Adrenal gland (tissue), 5 donors: ENCODE data around the gene NOP56.

ENCODE experiments used
- POLR2A ChIP-seq, 2 donors: fragments of 450-650 bp; IDR thresholded peaks; one replicate each; pipeline ENCODE4 v1.6.1; 2017; ENCODE audit warnings: antibody characterized with exemption in 2 of 2, mild to moderate bottlenecking in 2 of 2, moderate library complexity in 1 of 2
- TF ChIP-seq, protein P1 (sequence below), 6 experiments: fragments of 450-650 bp in 4 of 6; fragments of 200-600 bp in 2 of 6; sonication (generic) in 1 of 6; IDR thresholded peaks; 1 replicate in 5 of 6; 2 replicates in 1 of 6; pipeline versions ENCODE4 v1.5.1 to v1.8.0; 2016 to 2021; ENCODE audit warnings: antibody characterized with exemption in 6 of 6, mild to moderate bottlenecking in 2 of 6, moderate library complexity in 1 of 6
- donor health status: DM: no; HTN: no; CAD: no.

DNA sequence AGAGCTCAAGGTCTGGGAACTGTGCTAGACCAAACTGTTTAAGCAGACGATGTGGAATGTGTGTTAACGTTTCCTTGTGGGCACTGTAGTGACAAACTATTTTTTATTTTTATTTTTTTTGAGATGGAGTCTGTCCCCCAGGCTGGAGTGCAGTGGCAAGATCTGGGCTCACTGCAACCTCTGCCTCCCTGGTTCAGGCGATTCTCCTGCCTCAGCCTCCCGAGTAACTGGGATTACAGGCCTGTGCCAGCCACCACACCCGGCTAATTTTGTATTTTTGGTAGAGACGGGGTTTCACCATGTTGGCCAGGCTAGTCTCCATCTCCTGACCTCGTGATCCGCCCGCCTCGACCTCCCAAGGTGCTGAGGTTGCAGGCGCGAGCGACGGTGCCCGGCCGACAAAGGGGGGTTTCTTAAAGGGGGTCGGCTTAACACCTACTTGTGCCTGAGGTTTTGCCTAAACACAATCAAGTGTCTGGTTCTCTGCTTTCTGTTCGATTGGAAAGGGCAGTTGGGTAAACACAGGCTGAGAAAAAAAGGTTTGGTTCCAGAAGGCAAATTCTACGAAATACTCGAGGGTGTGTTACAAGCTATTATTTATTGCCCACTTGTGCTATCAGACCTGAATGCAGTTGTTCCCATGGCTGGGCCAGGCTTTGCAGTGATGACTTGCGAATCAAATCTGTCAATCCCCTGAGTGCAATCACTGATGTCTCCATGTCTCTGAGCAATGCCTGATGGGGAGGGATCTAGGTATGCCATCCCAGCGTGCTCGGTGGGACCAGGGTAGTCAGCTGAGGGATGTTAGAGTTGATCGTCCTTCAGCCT is 1.3 kb downstream of the NOP56 start:
- TF ChIP-seq, protein P1, sequence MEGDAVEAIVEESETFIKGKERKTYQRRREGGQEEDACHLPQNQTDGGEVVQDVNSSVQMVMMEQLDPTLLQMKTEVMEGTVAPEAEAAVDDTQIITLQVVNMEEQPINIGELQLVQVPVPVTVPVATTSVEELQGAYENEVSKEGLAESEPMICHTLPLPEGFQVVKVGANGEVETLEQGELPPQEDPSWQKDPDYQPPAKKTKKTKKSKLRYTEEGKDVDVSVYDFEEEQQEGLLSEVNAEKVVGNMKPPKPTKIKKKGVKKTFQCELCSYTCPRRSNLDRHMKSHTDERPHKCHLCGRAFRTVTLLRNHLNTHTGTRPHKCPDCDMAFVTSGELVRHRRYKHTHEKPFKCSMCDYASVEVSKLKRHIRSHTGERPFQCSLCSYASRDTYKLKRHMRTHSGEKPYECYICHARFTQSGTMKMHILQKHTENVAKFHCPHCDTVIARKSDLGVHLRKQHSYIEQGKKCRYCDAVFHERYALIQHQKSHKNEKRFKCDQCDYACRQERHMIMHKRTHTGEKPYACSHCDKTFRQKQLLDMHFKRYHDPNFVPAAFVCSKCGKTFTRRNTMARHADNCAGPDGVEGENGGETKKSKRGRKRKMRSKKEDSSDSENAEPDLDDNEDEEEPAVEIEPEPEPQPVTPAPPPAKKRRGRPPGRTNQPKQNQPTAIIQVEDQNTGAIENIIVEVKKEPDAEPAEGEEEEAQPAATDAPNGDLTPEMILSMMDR (IDR thresholded peaks at IDR 0.05), result no peak
- TF ChIP-seq POLR2A (IDR thresholded peaks at IDR 0.05), result no peak
